Stimulated activated CD4-positive, alpha-beta T cell treated with anti-CD3 and anti-CD28 coated beads, Interleukin-2, amount 100 ng/mL, for 48 hours (primary cell): ENCODE data around the gene AOPEP.

Experiments used
- DNase-seq, 2 donors: peaks; one replicate each; pipeline ENCODE4 v3.0.0-alpha.2; 2020

The AOPEP gene, protein sequence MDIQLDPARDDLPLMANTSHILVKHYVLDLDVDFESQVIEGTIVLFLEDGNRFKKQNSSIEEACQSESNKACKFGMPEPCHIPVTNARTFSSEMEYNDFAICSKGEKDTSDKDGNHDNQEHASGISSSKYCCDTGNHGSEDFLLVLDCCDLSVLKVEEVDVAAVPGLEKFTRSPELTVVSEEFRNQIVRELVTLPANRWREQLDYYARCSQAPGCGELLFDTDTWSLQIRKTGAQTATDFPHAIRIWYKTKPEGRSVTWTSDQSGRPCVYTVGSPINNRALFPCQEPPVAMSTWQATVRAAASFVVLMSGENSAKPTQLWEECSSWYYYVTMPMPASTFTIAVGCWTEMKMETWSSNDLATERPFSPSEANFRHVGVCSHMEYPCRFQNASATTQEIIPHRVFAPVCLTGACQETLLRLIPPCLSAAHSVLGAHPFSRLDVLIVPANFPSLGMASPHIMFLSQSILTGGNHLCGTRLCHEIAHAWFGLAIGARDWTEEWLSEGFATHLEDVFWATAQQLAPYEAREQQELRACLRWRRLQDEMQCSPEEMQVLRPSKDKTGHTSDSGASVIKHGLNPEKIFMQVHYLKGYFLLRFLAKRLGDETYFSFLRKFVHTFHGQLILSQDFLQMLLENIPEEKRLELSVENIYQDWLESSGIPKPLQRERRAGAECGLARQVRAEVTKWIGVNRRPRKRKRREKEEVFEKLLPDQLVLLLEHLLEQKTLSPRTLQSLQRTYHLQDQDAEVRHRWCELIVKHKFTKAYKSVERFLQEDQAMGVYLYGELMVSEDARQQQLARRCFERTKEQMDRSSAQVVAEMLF

DNA sequence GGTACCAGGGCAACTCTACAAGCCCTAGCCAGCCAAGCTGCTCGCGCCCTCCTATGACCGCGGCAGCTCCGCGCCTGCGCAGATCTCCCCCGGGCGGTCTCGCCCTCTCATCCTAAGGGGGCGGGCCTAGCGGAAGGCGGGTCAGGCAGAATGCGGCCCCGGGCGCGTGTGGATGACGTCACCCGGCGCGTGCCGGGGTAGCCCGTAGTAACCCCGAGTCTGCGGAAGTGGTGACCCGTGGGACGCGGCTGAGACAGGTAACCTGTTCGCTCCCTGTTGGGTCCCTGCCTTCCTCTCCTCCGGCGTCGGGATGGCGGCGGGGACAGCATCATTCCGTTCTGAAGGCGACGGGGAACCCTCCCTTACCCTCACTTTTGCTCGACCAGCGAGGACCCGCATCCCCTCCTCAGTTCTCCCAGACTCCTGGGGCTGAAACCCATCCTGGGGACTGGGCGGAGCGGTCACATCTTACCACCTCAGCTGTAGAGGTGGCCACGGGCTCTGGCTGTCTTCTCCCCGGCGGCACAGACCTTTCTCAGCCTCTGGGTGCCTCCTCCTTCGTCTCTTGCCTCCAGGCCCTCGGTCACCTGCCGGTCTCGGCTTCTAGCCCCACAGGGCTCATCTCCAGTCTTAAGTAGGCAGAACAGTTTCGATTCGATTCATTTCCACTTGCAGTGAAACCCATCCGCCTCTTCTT lies at the start of gene AOPEP:
Gene AOPEP, plus strand, starts transcription at position 205 of the 697 bp plus-strand sequence. CDS start 33,085 bp downstream, outside the sequence.
- peak; percentile 99 for DNase-seq

DNA sequence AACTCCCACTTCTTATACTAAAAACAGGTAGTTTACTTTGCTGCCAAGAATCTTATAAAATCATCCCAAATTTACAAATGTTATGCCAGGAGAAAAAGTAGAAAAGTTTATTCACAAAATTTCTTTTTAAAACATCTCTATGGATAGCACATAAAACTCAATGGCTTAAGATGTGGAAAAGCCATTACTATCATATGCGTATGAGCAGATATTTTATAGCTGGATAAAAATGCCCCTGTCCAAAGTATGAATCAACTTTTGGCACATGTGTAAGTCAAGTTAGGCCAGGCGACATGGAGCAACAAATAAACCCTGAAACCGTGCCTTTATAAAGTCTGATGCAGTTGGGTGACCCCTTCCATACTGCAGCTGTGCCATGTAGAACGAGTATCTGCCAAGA lies 48.6 kb upstream of the AOPEP start:
- DNase-seq: no peak

DNA sequence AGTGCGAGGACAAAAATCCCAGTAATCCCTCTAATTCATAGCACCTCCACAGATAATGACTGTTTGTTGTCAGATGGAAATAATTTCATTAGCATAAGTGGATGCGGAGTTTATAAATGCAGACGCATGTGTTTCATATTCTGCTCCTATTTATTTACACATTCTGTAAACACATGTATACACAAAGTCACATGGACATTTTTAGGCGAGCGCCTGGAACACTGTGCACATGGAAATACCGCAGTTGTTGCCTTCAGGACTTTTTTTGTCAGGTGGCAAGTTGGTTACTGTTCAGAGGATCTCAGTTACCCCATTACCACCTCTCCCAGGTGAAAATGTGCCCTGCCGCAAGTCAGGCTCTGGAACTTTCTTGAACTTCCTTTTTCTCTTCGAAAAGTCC lies 46.9 kb upstream of the AOPEP start:
- no peak for DNase-seq

DNA sequence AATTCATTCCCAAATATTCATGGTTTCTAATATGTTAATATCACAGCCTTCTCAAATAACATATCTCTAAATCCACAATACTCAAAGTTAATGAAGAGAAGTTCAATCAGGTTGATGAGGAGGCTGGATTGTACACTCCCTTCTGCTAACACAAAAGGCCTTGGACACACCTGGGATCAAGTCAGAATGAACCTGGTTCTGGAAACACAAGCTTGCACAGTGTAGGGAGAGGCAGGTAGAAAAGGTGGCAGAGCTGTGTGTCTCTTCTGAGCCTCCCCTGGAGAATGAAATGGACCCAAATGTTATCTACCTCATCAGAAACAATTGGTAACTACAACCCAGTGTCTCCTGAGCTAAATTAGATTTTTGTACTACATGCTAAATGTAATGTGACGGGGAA lies 46.5 kb upstream of the AOPEP start:
- no peak for DNase-seq

DNA sequence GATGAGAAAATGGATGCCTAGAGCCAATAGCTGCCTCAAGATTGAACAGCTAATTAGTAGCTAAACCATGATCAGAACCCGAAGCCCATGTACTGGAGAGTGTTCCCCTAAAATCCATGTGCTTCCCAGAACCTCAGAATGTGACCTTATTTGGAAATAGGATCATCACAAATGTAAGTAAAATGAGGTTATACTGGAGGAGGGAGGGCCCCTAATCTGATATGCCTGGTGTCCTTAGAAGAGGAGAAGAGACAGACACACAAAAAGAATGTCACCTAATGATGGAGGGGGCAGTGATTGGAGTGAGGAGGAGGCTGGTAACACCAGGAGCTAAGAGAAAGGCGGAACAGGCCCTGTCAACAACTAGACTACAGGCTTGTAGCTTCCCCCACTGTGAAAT lies 45.9 kb upstream of the AOPEP start:
- DNase-seq: no peak

DNA sequence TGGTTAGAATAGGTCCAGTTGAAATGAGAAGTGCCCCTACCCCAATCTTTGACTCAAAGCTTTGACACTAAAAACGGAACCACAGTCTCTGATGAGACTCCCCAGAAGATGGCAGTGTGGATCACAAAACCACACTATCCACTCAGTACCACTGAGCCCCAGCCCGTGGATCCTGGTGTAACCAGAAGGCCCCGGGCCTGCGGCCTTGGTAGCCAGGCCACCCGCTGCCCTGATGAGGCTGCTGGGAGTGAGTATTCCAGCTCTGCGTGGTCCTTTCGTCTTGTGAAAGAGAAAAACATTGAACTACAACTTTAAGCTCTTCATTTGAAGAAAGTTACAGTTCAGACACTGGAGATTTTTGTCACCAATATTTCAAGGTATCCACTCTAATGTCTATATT lies 45.0 kb upstream of the AOPEP start:
- peak; percentile 48 for DNase-seq

DNA sequence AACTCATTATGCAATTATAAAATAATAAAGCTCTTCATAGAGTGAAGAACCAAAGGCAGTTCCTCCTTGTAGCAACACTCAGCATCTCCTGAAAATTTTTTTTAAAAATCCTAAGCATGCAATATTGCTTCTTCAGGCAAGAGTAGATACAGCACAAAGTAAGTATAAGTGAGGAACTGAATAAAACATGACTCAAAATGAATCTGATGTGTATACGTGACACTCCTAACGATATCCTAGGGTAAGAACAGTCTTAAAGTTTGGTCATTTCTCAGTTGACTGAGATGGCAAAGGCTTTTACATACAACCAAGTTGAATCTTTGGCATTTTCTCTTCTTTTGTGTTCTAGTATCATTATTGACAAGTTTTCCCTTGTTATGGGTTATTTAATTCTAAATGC lies 41.1 kb upstream of the AOPEP start:
- no peak for DNase-seq

DNA sequence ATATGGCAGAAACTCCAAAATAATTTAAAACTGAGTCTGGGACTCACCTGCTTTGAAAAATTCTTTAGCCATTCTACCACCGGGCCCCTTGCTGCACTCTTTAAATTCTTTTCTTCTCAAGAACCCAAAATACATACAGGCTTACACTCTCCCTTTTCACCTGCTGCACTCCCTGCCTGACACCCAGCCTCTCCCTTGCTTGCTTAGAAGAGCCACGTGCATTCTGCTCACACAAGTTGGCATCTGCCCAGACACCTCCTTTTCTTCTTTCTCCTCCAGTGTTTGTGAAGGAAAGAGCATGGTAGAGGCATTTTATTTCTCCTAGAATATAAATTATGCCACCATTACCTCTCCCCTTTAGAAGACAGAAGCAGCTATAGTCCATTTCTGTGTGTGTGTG lies 39.0 kb upstream of the AOPEP start:
- DNase-seq: no peak

DNA sequence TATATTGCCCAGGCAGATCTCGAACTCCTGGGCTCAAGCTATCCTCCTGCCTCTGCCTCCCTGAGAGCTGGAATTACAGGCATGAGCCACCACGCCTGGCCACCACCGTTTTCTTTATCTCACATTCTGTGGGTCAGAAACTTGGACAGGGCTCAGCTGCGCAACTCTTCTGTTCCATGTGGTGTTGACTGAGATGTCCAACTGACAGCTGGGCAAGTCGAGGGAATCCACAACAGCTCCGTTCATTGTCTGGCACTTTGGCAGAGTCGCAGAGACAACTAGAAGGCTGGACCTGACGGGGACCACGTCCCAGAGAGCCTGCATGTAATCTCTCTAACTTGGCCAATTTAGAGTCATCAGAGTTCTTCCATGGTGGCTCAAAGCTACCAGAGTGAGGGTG lies 36.2 kb upstream of the AOPEP start:
- DNase-seq: no peak

DNA sequence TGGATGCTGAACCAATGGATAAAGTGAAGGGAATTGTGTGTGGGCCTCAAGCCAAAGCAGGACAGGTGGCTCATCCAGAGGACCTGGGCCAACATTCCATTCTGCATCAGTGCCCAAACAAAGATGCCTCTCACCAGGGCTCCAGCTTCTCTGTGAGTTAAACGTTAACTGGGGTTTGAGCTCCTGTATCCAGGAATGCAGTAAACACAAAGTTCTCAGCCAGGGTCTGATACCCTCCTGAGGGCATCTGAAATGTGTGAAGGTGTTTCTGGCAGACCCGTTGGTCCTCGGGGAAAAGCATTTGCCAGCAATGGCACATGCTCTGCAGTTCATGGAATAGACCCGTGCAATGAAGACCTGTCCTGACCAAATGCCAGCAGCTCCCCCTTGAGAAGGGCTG lies 33.9 kb upstream of the AOPEP start:
- no peak for DNase-seq

DNA sequence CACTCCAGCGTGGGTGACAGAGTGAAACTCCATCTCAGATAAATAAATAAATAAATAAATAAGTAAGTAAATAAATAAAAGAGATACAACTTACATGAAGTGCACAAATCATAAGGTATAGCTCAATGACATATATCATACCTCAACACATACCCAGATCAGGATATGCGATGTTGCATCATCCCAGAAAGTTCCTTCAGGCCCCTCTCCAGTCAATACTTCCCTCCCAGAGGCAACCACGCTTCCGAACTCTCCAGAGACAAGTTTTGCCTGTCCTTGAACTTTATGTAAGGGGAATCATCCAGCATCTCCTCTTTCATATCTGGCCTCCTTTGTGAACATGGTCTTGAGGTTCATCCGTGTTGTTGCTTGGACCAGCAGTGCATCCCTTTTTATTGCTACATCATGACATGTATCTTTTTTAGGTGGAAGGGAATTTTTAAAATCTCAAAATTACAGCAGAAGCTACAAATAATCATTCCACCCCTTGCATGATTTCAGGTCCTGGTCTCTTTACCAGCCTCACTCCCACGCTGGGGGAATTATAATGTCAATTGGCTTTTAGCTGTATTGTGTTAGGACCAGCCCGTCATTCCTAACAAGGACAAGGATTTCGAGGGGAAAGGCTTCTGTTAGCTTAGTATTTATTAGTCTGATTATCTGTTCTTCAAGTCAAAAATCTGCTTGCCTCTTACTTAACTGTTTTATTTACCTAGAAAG lies 32.9 kb upstream of the AOPEP start:
- no peak for DNase-seq

DNA sequence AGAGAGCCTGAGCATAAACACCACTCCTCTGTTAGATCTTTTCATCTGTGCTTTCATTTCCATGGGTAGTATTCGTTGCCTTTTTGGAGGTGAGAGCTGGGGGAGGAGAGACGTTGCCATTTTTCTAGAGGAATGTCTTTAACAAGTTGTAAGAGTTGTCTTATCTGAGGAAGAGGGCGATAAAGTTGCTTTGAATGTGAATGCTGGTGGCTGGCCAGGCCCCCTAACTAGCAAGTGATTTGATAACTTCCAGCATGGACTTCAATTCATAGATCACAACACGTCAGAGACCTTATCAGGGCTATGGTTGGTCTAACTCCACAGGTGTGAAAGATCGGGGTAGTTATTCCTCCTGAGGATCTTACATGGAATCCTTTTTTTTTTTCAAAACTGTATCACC lies 30.0 kb upstream of the AOPEP start:
- no peak for DNase-seq

DNA sequence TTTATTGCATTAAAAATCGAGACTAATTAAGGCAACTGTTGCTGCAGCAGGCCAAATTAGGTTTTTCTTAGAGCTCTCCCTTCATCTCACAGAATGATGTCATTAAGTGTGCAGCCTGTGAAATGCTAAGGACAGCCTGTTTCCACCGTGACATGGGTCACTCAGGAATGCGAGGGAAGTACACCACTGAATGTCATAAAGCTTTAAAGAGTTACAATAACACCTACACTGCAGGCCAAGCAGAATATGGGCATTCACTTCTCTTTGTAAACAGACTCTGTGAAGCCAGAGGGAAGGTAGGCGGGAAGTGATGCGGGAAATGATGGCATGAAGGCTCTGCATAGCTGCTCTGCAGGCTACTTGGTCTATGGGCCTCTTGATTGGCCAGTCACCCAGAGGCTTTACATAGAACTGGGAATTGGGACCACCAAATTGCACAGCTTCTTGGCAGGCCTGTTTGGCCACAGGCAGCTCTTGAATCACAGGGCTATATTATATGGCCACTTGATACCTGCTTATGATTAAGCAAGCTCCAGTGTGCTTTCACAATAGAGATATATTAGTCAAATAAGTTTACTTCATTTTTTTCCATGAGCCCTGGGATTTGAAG lies 28.4 kb upstream of the AOPEP start:
- DNase-seq: no peak

DNA sequence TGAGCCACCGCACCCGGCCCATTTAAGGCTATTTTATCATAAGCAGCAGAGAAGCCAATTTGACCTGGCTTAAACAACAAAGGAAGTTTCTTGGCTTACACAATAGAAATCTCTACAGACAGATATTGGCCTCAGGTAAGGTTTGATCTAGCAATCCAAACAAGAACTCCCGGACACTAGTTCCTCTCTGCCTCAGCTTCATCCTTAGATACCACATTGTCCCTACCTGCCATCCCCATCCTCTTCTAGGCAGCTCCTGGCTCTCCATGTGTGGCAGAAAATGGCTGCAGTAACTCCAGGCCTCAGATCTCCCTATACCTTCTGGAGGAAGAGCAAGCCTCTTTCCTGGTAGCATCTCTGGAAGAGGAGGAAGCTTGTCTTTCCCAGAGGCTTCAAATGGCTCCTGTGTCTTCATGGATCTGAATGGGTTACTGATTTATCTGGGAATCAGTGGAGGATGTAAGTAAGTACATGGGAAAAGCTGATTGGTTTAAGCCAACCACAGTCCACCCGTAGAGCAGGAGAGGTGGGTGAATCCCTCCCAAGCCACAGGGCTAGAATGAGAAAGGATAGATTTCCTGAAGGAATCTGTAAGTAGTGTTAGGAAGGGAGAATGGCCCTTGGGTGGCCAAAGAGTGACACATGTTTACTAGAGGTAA lies 26.7 kb upstream of the AOPEP start:
- no peak for DNase-seq

DNA sequence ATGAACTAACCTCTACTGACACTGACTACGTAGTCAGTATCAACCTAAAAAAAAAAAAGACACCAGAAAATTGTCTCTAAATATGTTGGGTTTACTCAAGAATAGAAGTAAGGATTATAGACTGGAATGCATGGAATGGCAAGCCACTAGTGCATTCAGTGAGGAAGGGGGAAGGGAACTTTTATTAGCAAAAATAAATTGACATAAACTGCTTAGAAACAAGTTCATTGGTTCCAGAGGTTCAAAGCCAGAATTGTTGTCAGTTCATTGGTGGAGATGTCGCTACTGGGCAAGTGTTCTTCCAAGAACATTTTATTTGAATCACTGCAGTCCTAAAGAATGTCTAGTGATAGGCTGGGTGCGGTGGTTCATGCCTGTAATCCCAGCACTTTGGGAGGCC lies 26.1 kb upstream of the AOPEP start:
- DNase-seq: no peak

DNA sequence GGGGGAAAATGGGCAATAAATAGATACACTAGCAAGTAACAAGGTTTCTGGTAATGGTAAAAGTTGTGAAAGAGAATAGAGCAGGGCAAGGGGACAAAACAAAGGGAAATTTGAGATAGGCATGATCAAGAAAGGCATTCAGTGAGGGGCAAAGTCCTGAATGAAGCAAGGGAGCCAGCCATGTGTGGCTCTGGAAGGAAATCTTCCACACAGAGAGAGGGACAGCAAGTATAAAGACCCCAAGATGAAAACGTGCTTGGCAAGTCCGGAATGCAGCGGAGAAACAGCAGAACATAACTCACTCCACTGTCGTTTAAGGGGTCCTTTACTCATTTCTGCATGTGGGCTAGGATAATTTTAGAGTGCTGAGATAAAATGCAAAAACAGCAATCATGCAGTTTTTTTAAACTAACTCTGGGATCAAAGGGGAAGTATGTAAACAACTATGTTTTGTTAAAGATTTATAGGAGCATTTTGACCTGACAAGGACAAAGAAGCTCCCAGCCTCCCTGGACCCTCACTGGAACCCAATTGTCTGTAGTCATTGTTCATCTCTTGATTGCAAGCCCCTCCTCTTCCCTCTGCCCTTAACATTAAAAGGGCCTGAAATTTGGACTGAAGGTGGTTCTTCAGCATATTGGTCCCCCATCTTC lies 22.9 kb upstream of the AOPEP start:
- no peak for DNase-seq

DNA sequence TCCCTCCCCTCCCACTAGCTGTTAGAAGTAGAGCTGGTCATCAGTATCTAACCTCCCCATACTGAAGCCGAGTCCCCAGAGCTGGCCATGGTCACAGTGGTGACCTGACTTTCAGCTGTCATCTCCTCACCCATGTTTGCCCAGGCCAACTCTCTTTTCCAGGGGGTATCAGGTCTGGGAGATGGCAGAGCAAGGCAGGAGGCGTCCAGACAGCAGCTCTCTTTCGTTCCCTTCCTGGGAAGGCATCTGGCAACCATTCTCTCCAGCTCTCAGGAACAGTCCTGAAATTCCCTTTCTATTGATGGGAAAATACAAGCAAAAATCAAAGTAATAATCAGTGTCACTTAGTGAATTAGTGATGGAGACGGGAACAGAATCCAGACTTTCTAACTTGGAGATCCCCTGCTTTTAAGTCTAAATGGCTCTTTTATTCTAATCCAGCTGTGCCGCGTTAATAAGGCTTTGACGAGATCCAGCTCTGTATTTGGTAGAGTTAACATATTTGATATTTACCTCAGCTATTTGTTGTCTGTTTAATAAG lies 21.3 kb upstream of the AOPEP start:
- DNase-seq: no peak

DNA sequence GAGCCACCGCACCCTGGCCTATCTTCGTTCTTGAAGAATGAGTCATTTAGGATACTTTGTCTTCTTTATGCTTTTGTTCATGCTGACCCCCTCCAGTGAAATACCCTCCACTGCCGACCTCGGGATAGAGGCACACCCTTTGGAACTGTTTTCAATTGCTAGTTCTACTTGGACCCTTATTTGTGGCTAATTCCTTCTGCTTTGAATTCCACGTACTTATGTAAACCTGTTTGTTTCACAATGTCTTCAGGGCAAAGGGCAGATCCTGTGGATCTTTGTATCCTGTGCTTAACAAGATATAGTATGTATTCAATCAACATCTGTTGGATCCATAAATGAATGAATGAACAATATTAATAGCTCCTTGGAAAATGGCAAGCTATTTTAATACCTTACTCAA lies 19.6 kb upstream of the AOPEP start:
- no peak for DNase-seq

DNA sequence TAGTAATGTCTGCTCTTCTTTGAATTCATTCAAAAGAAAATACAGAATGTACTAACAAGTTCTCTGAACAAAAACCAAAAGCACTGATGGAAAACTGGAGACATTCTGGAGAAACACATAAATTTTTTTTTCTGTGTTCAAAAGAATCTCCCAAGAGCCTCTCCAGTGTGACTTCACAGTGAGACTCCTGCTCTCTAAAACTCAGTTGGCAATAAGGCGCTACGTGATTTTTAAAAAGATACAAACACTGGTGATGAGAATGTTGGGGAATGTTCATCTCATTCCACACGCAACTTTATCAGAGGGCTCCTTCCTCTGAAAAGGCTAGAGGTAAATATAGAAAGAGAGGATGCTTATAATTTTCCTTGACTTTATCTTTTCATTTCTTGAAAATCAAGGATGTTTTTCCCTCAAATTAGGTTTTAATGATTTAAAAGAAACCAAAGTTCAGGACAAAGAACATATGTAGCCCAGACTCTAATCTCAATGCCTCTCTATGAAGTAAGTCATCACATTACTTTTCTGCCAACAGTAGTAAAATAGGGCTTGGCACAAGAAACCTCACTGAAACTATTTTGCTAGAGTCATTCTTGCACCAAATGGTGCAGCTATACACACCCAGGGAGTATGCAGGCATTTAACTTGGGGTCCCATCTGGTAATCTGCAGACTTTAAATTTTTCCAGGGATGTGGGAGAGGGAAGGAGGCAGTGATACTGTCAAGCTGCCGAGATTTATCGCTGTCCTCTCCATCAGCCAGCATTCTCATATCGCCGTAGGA lies 12.9 kb upstream of the AOPEP start:
- DNase-seq: no peak

DNA sequence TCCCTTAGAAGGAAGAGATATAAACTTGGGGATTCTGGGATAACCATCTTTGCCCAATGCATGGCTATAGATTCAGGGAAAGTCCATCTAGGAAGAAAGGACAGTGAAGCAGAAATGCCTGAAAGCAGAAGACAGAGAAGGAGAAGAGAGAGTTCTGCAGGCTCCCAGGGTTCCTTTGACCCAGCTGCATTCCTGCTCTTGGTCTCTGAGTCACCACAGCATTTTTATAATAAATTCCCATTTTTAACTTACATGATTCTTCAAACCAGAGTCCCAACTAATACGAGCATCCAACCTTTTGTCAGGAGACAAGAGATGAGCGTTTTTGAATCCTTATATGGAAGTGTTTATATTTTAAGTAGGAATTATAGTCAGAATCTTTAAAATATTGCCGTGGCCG lies 12.0 kb upstream of the AOPEP start:
- DNase-seq: no peak
